Motor neuron (in vitro differentiated cells): Measurements from ENCODE around the gene ARHGEF28. TPM values are rescaled to one million over a fixed set of nuclear protein-coding genes. Genes with fewer than 3 reads are reported as not detected.

Experiments
- ATAC-seq, 8 experiments: fragments of 200-7000 bp; cut with Tn5 transposase; replicated peaks in 6 of 8; 2 replicates each; pipeline ENCODE4 v1.8.0; 2021; ENCODE audit warnings: mild to moderate bottlenecking in 8 of 8, moderate library complexity in 8 of 8
- H3K27ac ChIP-seq, 2 donors: fragments of 250-450 bp; sonication (Bioruptor Pico); 2 replicates each; pipeline ENCODE4 v1.9.0; 2021; ENCODE audit warnings: antibody characterized with exemption in 2 of 2, mild to moderate bottlenecking in 2 of 2, moderate library complexity in 1 of 2
- H3K4me1 ChIP-seq, 2 donors: fragments of 250-450 bp; sonication (Bioruptor Pico); replicated peaks in 1 of 2; 2 replicates each; pipeline ENCODE4 v1.6.1; 2021; ENCODE audit warnings: antibody characterized with exemption in 2 of 2, mild to moderate bottlenecking in 2 of 2, moderate library complexity in 1 of 2
- H3K4me3 ChIP-seq, 5 donors: fragments of 250-450 bp; sonication (Bioruptor Pico); 2 replicates each; pipeline ENCODE4 v1.9.0; 2021; ENCODE audit warnings: antibody characterized with exemption in 5 of 5, mild to moderate bottlenecking in 5 of 5, moderate library complexity in 4 of 5
- WGBS, 10 experiments: fragments of 450-650 bp; shearing (Covaris generic); methylation state at CpG; one replicate each; pipeline ENCODE4 v1.0.0; 2022; 5-methylcytosine and 5-hydroxymethylcytosine counted together
- in situ Hi-C, 9 experiments: fragments of 400-800 bp; cut with MboI; loops; one replicate each; pipeline ENCODE4 v1.15.0; 2021; ENCODE audit warnings: low sequenced_read_pairs in 9 of 9, low pct_unique_long_range_greater_than_20kb in 2 of 9; ENCODE audit not compliant: unreplicated experiment in 9 of 9
- total RNA-seq, 8 experiments: library from RNA; unstranded; fragments of 300-600 nt; gene quantifications; 2 replicates each; pipeline versions ENCODE4 v1.2.3 to v1.2.4, GENCODE V29; 2022

ARHGEF28 gene
- total RNA-seq, 8 experiments from 2014 or later, result 0.81 to 29.3 (median 1.9) TPM

DNA sequence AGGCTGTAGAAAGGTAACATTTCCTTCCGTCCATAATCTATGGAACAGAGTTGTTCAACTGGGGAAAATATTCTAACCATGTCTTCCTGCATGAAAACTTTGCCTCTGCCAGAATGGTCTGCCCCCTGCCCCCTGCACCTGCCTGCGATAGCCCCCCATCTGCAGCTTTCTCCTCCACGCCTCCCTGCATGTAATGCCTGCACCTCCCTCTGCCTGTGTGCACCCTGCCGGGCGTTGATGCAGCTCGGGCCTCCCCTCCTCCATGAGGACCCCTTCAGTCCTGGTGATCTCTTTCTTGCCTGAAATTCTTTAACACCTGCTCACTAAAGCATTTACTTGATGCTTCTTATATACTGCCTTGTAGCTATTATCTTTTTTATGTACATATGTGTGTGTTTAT lies 266.2 kb downstream of the ARHGEF28 start:
- no peak for ATAC-seq
- Histone ChIP-seq H3K27ac (no peak overlapping the region), H3K4me3 (no peak overlapping the region), H3K4me1 (no peaks in the 10 kb centered on the region)
- in situ Hi-C loops, result loop anchor here in 1 of 9 experiments (10.0 kb wide), 1 partner anchor 753 kb away; the partner anchor contains the start of gene ENC1
- 80 to 100% (median 100%) methylated on average over 1 of the region's 6 CpGs; no CpG with 5 or more reads in 5 of the 10 experiments for WGBS, 10 experiments

DNA sequence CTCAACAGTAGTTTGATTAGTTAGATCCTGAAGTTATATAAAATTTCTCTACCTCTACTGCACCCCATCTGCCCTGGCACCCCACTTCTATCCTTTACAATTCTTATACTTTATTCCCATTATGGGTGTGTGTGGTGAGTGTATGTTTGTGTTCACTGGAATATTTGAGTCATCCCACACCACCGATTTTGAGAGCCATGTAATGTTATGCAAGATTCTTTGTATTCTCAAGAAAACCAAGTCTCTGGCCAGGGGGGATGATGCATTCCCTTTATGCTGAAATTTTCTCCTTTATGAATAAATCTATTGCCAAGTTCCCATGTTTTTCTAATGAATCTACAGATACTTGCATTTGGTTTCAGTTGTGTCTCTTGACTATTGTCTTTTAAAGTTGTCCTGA lies 266.8 kb downstream of the ARHGEF28 start:
- ATAC-seq, result peak in 3 of 8 experiments; percentile 65 to 98 (median 96)
- no peak overlapping the region for H3K27ac ChIP-seq
- WGBS, 10 experiments, result 0 to 100% (median 56%) methylated on average over 1 of the region's 1 CpG; no CpG with 5 or more reads in 3 of the 10 experiments
- H3K4me1 ChIP-seq, result no peaks in the 10 kb centered on the region
- in situ Hi-C loops, result loop anchor here in 1 of 9 experiments (10.0 kb wide), 1 partner anchor 752 kb away; the partner anchor contains the start of gene ENC1
- no peak overlapping the region for H3K4me3 ChIP-seq

DNA sequence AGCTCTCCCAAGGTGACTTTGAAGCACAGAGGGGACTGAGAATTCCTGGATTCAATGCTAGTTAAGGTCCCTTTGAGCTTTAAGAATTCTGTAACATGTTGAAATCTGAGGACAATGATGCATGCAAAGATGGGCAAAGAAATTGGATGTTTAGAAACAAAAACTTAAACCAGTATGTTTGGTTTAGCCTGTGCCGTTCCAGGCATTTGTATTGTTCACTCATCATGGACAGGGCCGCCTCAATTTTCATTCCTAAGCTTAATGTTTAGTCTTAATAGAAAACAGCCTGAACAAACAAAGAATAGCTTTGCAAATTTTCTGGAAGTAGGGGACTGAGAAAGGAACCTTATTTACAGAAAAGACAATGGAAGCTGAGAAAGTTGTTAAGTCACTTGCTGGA lies 267.8 kb downstream of the ARHGEF28 start:
- ATAC-seq, result peak in 1 of 8 experiments; percentile 33
- Histone ChIP-seq H3K4me3 (no peak overlapping the region), H3K27ac (no peak overlapping the region), H3K4me1 (no peaks in the 10 kb centered on the region)
- WGBS, 10 experiments, result 61 to 100% (median 80%) methylated on average over 1 to 2 of the region's 2 CpGs; no CpG with 5 or more reads in 3 of the 10 experiments
- in situ Hi-C loops, result loop anchor here in 1 of 9 experiments (10.0 kb wide), 1 partner anchor 751 kb away; the partner anchor contains the start of gene ENC1

DNA sequence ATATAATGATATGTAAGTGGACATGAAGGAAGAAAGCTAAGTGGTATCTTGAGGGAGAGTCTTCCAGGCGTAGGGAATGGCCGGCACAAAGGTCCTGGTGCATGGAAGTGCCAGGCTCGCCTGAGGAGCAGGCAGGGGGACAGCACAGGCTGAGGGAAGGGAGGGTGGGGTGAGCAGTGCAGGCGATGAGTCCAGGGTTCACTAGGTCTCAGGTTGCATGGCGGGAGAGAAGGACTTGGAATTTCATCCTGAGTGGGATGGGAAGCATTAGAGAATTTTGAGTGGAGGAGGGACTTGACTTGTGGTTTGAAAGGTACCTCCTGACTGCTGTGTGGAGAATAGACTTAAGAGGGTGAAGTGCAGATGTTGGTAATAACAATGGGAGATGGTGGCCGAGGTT lies 268.9 kb downstream of the ARHGEF28 start:
- in situ Hi-C loops, result loop anchor here in 1 of 9 experiments (10.0 kb wide), 1 partner anchor 750 kb away; the partner anchor contains the start of gene ENC1
- WGBS, 10 experiments, result 83 to 100% (median 90%) methylated on average over 1 to 4 of the region's 6 CpGs; no CpG with 5 or more reads in 3 of the 10 experiments
- no peak for ATAC-seq
- Histone ChIP-seq H3K4me1 (no peaks in the 10 kb centered on the region), H3K27ac (no peak overlapping the region), H3K4me3 (no peak overlapping the region)

DNA sequence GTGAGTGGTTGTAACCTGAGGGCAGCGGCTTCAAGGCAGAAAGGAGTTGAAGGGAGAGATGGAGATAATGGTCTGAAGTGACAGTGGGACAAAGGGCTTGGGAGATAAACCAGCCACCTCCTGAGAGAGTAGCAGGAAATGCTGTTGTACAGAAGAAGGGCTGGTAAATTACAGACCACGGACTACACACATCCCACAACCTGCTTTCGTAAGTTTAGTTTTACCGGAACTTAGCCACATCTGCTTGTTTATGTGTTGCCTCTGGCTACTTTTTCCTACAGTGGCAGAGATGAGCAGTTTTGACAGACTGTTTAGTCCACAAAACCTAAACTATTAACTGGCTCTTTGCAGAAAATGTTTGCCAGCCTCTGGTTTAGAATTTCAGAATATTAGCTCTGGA lies 269.5 kb downstream of the ARHGEF28 start:
- Histone ChIP-seq H3K4me3 (no peak overlapping the region), H3K27ac (no peak overlapping the region), H3K4me1 (no peaks in the 10 kb centered on the region)
- ATAC-seq, result no peak
- 73 to 100% (median 100%) methylated on average over 1 to 3 of the region's 4 CpGs for WGBS, 10 experiments
- in situ Hi-C loops, result loop anchor here in 1 of 9 experiments (10.0 kb wide), 1 partner anchor 749 kb away; the partner anchor contains the start of gene ENC1

DNA sequence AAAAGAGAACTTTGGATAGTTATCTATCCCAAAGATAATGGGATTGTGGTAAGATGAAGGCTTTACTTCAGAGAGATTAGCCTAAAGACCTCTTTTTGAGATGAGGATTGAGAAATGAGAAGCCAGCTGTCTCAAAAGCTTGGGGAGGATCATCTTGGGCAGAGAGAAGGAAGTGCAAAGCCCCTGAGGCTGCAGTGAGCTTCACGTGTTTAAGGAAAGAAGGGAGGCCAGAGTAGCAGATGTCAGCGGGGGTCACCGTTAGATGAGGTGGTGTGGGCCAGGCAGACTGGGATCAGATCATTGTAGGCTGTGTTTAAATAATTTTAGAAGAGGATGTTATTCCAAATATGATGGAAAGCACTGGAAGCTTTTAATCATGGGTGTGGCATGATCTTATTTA lies 270.1 kb downstream of the ARHGEF28 start:
- WGBS, 10 experiments, result 71 to 86% (median 84%) methylated on average over 2 to 3 of the region's 3 CpGs; no CpG with 5 or more reads in 2 of the 10 experiments
- in situ Hi-C loops, result loop anchor here in 1 of 9 experiments (10.0 kb wide), 1 partner anchor 749 kb away; the partner anchor contains the start of gene ENC1
- no peak overlapping the region for H3K4me3 ChIP-seq
- H3K4me1 ChIP-seq, result no peaks in the 10 kb centered on the region
- ATAC-seq, result no peak
- H3K27ac ChIP-seq, result no peak overlapping the region

DNA sequence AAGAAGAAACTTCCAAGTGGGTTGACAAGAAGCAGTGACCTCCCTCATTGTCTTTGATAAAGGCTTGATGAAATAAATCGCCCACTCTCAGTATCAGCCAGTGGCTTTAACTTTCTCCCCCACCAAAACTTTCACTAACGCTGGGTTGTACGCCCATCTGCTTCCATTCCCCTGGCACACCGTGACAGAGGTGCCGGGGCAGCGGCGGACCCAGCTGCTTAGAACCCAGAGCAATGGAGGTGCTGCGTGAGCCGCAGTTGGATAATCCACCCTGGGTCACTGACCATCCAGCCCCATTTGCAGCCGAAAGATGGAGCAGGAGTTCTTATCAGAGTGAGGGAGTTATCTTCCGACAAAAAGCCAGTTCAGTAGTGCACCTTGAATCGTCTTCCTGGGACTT lies 270.7 kb downstream of the ARHGEF28 start:
- Histone ChIP-seq H3K27ac (no peak overlapping the region), H3K4me3 (no peak overlapping the region), H3K4me1 (no peaks in the 10 kb centered on the region)
- 89 to 100% (median 93%) methylated on average over 1 to 8 of the region's 12 CpGs; no CpG with 5 or more reads in 4 of the 10 experiments for WGBS, 10 experiments
- no peak for ATAC-seq
- in situ Hi-C loops, result loop anchor here in 1 of 9 experiments (10.0 kb wide), 1 partner anchor 748 kb away; the partner anchor contains the start of gene ENC1

DNA sequence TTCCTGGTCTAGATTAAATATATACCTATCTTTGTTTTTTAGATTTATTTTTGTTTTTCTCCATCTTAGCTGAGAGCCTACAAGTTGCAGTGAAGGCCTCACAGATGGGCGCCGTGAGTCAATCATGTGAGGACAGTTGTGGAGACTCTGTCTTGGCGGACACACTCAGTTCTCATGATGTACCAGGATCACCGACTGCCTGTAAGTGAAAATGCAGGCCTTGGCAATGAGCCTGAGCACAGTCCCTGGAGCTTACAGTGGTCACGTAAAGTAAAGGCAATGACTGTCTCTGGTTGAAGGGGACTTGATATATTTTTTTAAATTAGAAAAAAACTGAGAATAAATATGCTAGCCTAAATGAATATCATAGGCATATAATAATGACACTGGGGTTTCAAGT lies 271.9 kb downstream of the ARHGEF28 start:
- in situ Hi-C loops, result loop anchor here in 1 of 9 experiments (10.0 kb wide), 1 partner anchor 747 kb away; the partner anchor contains the start of gene ENC1
- 83 to 100% (median 96%) methylated on average over 1 to 5 of the region's 5 CpGs; no CpG with 5 or more reads in 2 of the 10 experiments for WGBS, 10 experiments
- no peak overlapping the region for H3K4me3 ChIP-seq
- H3K27ac ChIP-seq, result no peak overlapping the region
- no peak for ATAC-seq
- no peaks in the 10 kb centered on the region for H3K4me1 ChIP-seq

DNA sequence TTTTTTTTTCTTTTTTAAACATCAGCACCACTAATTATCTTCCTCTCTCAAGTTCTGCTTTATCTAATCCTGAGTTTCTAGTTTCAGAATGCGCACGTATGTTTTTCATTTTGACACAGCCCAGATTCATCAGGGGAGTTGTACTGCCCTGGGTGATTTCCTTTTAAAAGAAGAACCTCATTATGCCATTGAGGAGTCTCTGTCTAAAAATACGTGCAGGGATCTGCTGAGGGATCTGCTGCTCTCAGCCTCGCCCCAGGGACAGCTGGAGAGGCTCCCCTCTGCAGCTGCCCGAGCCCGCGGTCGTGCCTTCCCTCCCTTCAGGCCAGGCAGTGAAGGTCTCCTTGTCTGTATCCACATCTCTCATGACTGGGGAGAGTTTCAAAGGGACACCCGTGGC lies 273.1 kb downstream of the ARHGEF28 start:
- 56 to 100% (median 80%) methylated on average over 2 to 9 of the region's 9 CpGs for WGBS, 10 experiments
- ATAC-seq, result peak in 3 of 8 experiments; percentile 69 to 94 (median 81)
- no peaks in the 10 kb centered on the region for H3K4me1 ChIP-seq
- no peak overlapping the region for H3K4me3 ChIP-seq
- in situ Hi-C loops, result loop anchor here in 1 of 9 experiments (10.0 kb wide), 1 partner anchor 746 kb away; the partner anchor contains the start of gene ENC1
- no peak overlapping the region for H3K27ac ChIP-seq

DNA sequence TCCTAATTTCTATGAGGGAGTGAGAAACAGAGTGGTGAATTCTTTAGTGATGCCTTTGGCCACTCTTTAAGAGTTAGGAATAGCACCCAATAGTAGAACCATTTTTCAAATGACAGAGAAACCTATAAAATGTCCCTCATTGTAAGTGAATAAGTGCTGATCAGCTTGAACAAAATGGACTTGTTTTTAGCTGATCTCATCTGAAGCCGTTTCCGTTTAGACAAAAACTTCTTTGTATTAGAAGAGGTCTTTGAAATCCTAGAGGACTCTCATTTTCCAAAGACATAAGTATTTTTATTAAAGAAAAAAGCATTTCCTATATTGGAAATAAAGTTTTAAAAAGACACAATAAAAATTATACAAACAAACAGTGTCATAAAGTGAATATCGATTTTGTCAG lies 273.9 kb downstream of the ARHGEF28 start:
- H3K4me3 ChIP-seq, result no peak overlapping the region
- WGBS, 10 experiments, result 48 to 93% (median 81%) methylated on average over 2 to 3 of the region's 3 CpGs
- H3K4me1 ChIP-seq, result no peaks in the 10 kb centered on the region
- in situ Hi-C loops, result loop anchor here (5.0 to 25.0 kb wide), 4 partner anchors 742 to 1012 kb away; partner anchors contain the start of gene ENC1 (in 8 of the 9)
- no peak overlapping the region for H3K27ac ChIP-seq
- no peak for ATAC-seq

DNA sequence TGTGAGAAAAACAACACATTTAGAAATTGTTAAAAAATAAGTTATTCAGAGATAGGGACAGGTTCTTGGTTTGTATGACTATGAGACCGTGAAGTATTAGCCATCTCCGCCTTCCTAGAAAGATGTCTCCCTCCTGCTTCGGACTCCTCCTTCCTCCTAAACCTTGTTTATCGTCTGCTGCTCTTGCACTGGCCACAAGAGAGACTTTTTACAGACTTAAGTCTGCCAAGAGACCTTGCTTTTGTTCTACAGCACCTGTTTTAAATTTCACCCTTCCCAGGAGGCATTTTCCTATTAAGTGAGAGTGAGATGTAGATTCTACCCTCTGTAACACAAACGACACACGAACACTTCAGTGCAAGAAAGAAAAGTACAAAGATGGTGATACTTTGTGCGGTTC lies 274.6 kb downstream of the ARHGEF28 start:
- WGBS, 10 experiments, result 80 to 100% (median 88%) methylated on average over 1 to 7 of the region's 7 CpGs; no CpG with 5 or more reads in 1 of the 10 experiments
- no peak for ATAC-seq
- Histone ChIP-seq H3K4me3 (no peak overlapping the region), H3K27ac (no peak overlapping the region), H3K4me1 (no peaks in the 10 kb centered on the region)
- in situ Hi-C loops, result loop anchor here in 8 of 9 experiments (5.0 to 25.0 kb wide), 4 partner anchors 742 to 1012 kb away; partner anchors contain the start of gene ENC1 (in 7 of the 8)

DNA sequence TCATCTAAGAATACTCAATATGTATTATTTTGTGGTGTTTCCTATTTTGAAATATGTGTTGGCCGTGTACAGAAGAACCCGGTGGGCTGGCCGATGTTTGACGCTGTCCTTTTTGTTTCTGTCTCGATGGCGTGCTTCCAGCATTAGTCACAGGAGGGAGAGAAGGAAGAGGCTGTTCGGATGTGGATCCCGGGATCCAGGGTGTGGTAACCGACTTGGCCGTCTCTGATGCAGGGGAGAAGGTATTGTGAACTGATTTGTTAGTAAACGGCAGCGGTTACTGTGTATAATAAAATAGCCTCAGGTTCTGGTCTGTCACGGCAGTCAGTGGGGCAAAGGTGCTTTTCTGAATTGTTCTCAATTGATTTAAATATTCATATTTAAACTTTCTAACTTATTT lies 275.0 kb downstream of the ARHGEF28 start:
- H3K4me1 ChIP-seq, result no peaks in the 10 kb centered on the region
- no peak for ATAC-seq
- H3K4me3 ChIP-seq, result no peak overlapping the region
- in situ Hi-C loops, result loop anchor here in 8 of 9 experiments (5.0 to 25.0 kb wide), 4 partner anchors 741 to 1011 kb away; partner anchors contain the start of gene ENC1 (in 7 of the 8)
- no peak overlapping the region for H3K27ac ChIP-seq
- 60 to 100% (median 85%) methylated on average over 1 to 13 of the region's 13 CpGs for WGBS, 10 experiments

DNA sequence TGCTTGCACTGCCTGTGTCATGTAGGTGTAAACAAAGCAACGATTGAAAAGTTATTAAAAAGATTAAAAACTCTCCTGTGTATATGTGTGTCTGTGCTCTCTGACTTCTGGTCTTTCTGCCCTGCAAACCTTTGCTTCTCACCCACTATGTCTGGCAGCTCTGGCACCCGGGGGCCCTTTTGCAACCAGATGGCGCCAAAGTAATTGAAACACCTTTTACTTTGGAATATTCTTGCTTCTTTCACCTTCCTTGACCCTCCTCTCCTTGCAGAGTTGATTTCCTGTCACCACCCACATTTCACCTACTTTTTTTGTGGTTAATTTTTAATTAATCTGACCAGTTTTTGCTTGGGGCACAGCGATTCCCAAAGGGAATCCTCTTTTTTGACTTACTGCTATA lies 275.5 kb downstream of the ARHGEF28 start:
- ATAC-seq, result no peak
- WGBS, 10 experiments, result 43 to 83% (median 59%) methylated on average over 1 to 4 of the region's 4 CpGs
- Histone ChIP-seq H3K4me1 (no peaks in the 10 kb centered on the region), H3K4me3 (no peak overlapping the region), H3K27ac (no peak overlapping the region)
- in situ Hi-C loops, result loop anchor here in 8 of 9 experiments (5.0 to 25.0 kb wide), 4 partner anchors 741 to 1011 kb away; partner anchors contain the start of gene ENC1 (in 7 of the 8)
